ENCODE data around the gene APEX2. TPM values are rescaled to one million over a fixed set of nuclear protein-coding genes. Genes with fewer than 3 reads are reported as not detected.
"Not testable (repeated sequence)": the region's sequence is repeated elsewhere in the genome, so short reads cannot be mapped to it uniquely, and the experiment has no call there.

The APEX2 gene
- total RNA-seq, 1 donor from 2014 or later = 8.4 TPM

DNA sequence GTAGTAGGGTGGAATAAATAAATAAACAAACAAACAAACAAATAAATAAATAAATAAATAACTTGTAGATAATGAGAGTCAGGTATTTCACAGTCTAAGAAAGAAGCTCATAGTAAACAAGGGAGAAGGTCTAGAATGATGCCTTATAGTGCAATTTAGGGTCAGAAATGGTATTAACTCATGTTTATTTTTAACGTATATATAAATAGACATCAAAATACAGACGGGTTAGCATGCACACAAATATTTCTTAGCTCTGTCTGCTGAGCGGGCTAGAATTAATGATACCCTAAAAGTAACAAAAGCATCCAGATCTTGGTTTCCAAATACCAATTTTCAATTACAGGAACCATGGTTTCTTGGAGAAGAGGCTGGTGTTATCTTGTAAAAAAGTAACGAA is 22.8 kb upstream of the APEX2 start:
- H3K27ac ChIP-seq (replicated peaks) = no peak overlapping the region
- H3K4me1 ChIP-seq = no peaks in the 10 kb centered on the region
- no peak for DNase-seq
- H3K36me3 ChIP-seq = no peaks in the 10 kb centered on the region
- no peaks in the 10 kb centered on the region for H3K27me3 ChIP-seq (ENCODE audit: low read depth)
- TF ChIP-seq, protein P1, sequence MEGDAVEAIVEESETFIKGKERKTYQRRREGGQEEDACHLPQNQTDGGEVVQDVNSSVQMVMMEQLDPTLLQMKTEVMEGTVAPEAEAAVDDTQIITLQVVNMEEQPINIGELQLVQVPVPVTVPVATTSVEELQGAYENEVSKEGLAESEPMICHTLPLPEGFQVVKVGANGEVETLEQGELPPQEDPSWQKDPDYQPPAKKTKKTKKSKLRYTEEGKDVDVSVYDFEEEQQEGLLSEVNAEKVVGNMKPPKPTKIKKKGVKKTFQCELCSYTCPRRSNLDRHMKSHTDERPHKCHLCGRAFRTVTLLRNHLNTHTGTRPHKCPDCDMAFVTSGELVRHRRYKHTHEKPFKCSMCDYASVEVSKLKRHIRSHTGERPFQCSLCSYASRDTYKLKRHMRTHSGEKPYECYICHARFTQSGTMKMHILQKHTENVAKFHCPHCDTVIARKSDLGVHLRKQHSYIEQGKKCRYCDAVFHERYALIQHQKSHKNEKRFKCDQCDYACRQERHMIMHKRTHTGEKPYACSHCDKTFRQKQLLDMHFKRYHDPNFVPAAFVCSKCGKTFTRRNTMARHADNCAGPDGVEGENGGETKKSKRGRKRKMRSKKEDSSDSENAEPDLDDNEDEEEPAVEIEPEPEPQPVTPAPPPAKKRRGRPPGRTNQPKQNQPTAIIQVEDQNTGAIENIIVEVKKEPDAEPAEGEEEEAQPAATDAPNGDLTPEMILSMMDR (IDR thresholded peaks at IDR 0.05; ENCODE audit: borderline replicate concordance) = no peak
- no peak overlapping the region for H3K4me3 ChIP-seq
- H3K9me3 ChIP-seq (replicated peaks) = no peaks in the 10 kb centered on the region
- intact Hi-C loops (cut with micrococcal nuclease) = no loop called here

DNA sequence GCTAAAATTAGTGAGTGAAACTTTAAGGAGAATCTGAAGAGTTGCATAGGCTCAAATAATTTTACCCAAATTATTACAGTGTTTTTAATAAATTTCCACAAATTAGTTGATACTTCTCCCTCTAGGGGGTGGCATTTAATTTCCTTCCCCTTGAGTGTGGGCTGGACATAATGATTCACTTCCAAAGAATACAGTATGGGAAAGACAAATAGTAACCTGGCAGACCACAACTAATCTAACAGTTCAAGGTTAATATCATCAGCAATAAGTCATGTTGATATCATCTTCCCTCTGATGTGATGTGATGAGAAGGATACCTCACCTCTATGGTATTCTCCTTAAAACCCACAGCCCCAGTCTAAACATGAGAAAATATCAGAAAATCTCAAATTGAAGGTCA is 21.7 kb upstream of the APEX2 start:
- Histone ChIP-seq H3K27ac (replicated peaks) (no peak overlapping the region), H3K4me3 (no peak overlapping the region), H3K27me3 (ENCODE audit: low read depth) (no peaks in the 10 kb centered on the region), H3K36me3 (no peaks in the 10 kb centered on the region), H3K9me3 (replicated peaks) (no peaks in the 10 kb centered on the region), H3K4me1 (no peaks in the 10 kb centered on the region)
- intact Hi-C loops (cut with micrococcal nuclease) = no loop called here
- TF ChIP-seq, protein P1 (IDR thresholded peaks at IDR 0.05; ENCODE audit: borderline replicate concordance) = no peak
- no peak for DNase-seq

DNA sequence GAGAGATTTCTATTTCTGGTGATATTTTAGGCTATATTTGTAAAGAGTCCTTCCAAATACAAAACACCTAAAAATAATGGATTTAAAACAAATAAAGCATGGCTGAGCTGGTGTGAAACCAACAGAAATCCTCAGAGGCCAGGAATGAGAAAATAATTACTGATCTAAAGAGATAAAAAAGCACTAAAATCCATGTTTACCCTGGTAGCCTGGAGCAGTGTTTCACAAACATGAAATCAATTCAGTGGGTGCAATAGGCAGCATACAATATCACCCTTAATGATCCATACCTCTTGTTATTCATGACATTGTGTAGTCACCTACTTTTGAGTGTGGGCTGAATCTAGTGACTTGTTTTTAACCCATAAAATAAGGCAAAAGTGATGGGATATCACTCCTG is 20.7 kb upstream of the APEX2 start:
- no peak overlapping the region for H3K4me3 ChIP-seq
- TF ChIP-seq, protein P1 (IDR thresholded peaks at IDR 0.05; ENCODE audit: borderline replicate concordance) = no peak

DNA sequence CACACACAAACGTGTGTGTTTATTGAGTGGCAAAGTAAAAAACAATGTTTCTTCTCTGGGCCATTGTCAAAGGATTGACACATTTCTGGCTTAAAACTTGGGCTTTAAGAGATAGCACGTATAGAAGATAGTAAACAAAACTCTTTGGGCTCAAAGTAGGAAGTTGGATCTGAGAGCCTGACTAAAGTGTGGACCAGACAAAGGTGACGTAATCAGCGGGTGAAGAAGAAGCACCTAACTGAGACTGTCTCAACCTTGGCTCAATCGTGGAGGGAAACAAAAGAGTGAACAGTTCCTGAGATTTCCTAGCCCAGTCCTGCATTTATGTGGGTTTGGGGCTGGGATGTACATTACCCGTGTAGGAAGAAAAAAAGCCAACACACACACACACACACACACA is 19.8 kb upstream of the APEX2 start:
- H3K4me3 ChIP-seq = no peak overlapping the region
- H3K9me3 ChIP-seq (replicated peaks) = no peaks in the 10 kb centered on the region
- DNase-seq = no peak
- no peaks in the 10 kb centered on the region for H3K27me3 ChIP-seq (ENCODE audit: low read depth)
- no peaks in the 10 kb centered on the region for H3K4me1 ChIP-seq
- TF ChIP-seq, protein P1 (IDR thresholded peaks at IDR 0.05; ENCODE audit: borderline replicate concordance) = no peak
- no peaks in the 10 kb centered on the region for H3K36me3 ChIP-seq
- intact Hi-C loops (cut with micrococcal nuclease) = no loop called here
- H3K27ac ChIP-seq (replicated peaks) = no peak overlapping the region

More for the DNA sequence above, 20.7 kb upstream of the APEX2 start:
- Histone ChIP-seq H3K9me3 (replicated peaks) (no peaks in the 10 kb centered on the region), H3K4me1 (no peaks in the 10 kb centered on the region), H3K27me3 (ENCODE audit: low read depth) (no peaks in the 10 kb centered on the region), H3K36me3 (no peaks in the 10 kb centered on the region), H3K27ac (replicated peaks) (no peak overlapping the region)
- DNase-seq = no peak
- intact Hi-C loops (cut with micrococcal nuclease) = no loop called here

DNA sequence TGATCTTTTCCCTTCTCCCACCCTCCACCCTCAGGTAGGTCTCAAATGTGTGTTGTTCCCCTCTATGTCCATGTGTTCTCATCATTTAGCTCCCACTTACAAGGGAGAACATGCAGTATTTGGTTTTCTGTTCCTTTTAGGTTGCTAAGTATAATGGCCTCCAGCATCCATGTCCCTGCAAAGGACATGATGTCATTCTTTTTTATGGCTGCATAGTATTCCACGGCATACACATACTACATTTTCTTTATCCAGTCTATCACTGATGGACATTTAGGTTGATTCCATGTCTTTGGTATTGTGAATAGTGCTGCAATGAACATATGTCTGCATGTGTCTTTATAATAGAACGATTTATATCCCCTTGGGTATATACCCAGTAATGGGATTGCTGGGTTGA is 16.9 kb upstream of the APEX2 start:
- H3K27me3 ChIP-seq (ENCODE audit: low read depth); intact Hi-C loops (cut with micrococcal nuclease); H3K9me3 ChIP-seq (replicated peaks); DNase-seq; H3K4me1 ChIP-seq; H3K36me3 ChIP-seq; H3K27ac ChIP-seq (replicated peaks); H3K4me3 ChIP-seq: not testable (repeated sequence)

DNA sequence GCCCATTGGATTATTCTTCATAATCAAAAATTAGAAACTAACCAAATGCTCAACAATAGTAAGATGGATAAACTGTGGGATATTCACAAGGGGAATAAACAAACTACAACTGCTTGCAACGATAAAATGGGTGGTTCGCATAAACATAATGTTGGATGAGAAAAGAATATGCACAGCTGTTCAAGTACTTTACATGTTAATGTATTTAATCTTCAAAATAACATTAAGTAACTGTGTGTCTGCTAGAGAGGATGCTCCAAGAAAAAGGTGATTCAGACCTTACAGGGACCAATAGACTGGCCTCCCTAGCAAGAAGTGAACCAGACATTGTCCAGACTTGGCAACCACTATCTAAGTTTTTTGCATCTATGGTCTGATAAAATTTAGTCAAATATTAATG is 8.5 kb upstream of the APEX2 start:
- Histone ChIP-seq H3K4me3 (no peak overlapping the region), H3K9me3 (replicated peaks) (no peaks in the 10 kb centered on the region), H3K36me3 (no peaks in the 10 kb centered on the region), H3K27me3 (ENCODE audit: low read depth) (no peaks in the 10 kb centered on the region), H3K27ac (replicated peaks) (no peak overlapping the region), H3K4me1 (no peaks in the 10 kb centered on the region)
- intact Hi-C loops (cut with micrococcal nuclease) = no loop called here
- TF ChIP-seq, protein P1 (IDR thresholded peaks at IDR 0.05; ENCODE audit: borderline replicate concordance) = no peak
- no peak for DNase-seq
